Endothelial cell of umbilical vein (primary cell): ENCODE results near the gene TRPV6. TPM values are rescaled to one million over a fixed set of nuclear protein-coding genes. Genes with fewer than 3 reads are reported as not detected.

Experiments used
- BruUV-seq: library from RNA; stranded (reverse); fragments of 400-500 nt; replicated peaks from 2 replicates; lab custom pipeline; 2021; lab: Mats Ljungman, UMichigan
- CTCF ChIA-PET: fragments of 300-600, 350-600 bp; sonication (Branson Sonifier 250); formaldehyde crosslinking; loops from one replicate; lab custom pipeline; 2021; ENCODE audit warnings: antibody characterized with exemption, inconsistent platforms; lab: Charles Lee
- POLR2A ChIA-PET: fragments of 300-600, 350-600 bp; sonication (Branson Sonifier 250); formaldehyde crosslinking; loops from one replicate; lab custom pipeline; 2021; ENCODE audit warnings: antibody characterized with exemption, inconsistent platforms; lab: Charles Lee
- DNase-seq: peaks from one replicate; pipeline ENCODE4 v3.0.0-alpha.2; 2011; ENCODE audit warnings: low read depth, low spot score
- FAIRE-seq: peaks from 2 replicates; lab custom pipeline; 2011; peaks lifted over from hg19 to GRCh38; lab: Jason Lieb, UNC
- H2AFZ ChIP-seq: 2 replicates; pipeline ENCODE4 v1.6.0; 2012; ENCODE audit warnings: low read depth, low read length, control low read depth, inconsistent platforms
- H3K27ac ChIP-seq: 2 replicates; pipeline ENCODE4 v1.5.1; 2011; ENCODE audit warnings: low read depth, mild to moderate bottlenecking, control low read depth, low read length, moderate library complexity; ENCODE audit not compliant: insufficient read depth
- H3K27me3 ChIP-seq, 2 experiments: 2 replicates each; pipeline versions ENCODE4 v1.6.0 to v1.6.1; 2011; ENCODE audit warnings: low read length in 2 of 2, mixed read lengths in 1 of 2; ENCODE audit not compliant: control insufficient read depth in 2 of 2, insufficient read depth in 2 of 2
- H3K36me3 ChIP-seq, 2 experiments: 2 replicates in 1 of 2; 3 replicates in 1 of 2; pipeline ENCODE4 v1.5.1; 2011; ENCODE audit warnings: low read length in 2 of 2, mild to moderate bottlenecking in 1 of 2, moderate library complexity in 1 of 2; ENCODE audit not compliant: control insufficient read depth in 2 of 2, insufficient read depth in 2 of 2; ENCODE audit errors: extremely low read depth in 1 of 2
- H3K4me1 ChIP-seq: 3 replicates; pipeline ENCODE4 v1.5.1; 2011; ENCODE audit warnings: mild to moderate bottlenecking, low read length; ENCODE audit not compliant: control insufficient read depth, insufficient read depth; ENCODE audit errors: extremely low read depth
- H3K4me2 ChIP-seq: 2 replicates; pipeline ENCODE4 v1.6.1; 2011; ENCODE audit warnings: low read length, control low read depth, mixed read lengths; ENCODE audit not compliant: insufficient read depth
- H3K4me3 ChIP-seq, 3 experiments: fragments of 200-600 bp in 1 of 3; sonication (generic), shearing (Covaris generic) in 1 of 3; replicated peaks in 1 of 3; 2 replicates each; pipeline ENCODE4 v1.5.1; 2011 to 2016; ENCODE audit warnings: control low read depth in 3 of 3, low read length in 3 of 3, mild to moderate bottlenecking in 2 of 3, inconsistent platforms in 1 of 3, low read depth in 1 of 3, moderate library complexity in 1 of 3; ENCODE audit not compliant: insufficient read depth in 1 of 3
- H3K79me2 ChIP-seq: 2 replicates; pipeline ENCODE4 v1.6.0; 2012; ENCODE audit warnings: low read length, inconsistent platforms; ENCODE audit not compliant: control insufficient read depth, insufficient read depth
- H3K9ac ChIP-seq: replicated peaks from 2 replicates; pipeline ENCODE3; 2011; ENCODE audit warnings: low read length, control low read depth; ENCODE audit not compliant: insufficient read depth; ENCODE audit errors: extremely low read depth
- H3K9me1 ChIP-seq: replicated peaks from 3 replicates; pipeline ENCODE4 v1.6.0; 2011; ENCODE audit warnings: mild to moderate bottlenecking, low read length; ENCODE audit not compliant: control insufficient read depth, insufficient read depth; ENCODE audit errors: extremely low read depth
- H3K9me3 ChIP-seq: replicated peaks from 2 replicates; pipeline ENCODE4 v1.5.1; 2012; ENCODE audit warnings: low read length, inconsistent platforms; ENCODE audit not compliant: control insufficient read depth, insufficient read depth
- H4K20me1 ChIP-seq: replicated peaks from 2 replicates; pipeline ENCODE3; 2011; ENCODE audit warnings: mild to moderate bottlenecking, low read length; ENCODE audit not compliant: control insufficient read depth, insufficient read depth; ENCODE audit errors: extremely low read depth
- CTCF ChIP-seq, 2 donors: IDR thresholded peaks; 1 replicate in 1 of 2; 2 replicates in 1 of 2; pipeline ENCODE4 v1.5.1; 2011; ENCODE audit warnings: low read length in 2 of 2, mild to moderate bottlenecking in 2 of 2, moderate library complexity in 2 of 2, control low read depth in 1 of 2, inconsistent platforms in 1 of 2, low read depth in 1 of 2; ENCODE audit not compliant: insufficient read depth in 1 of 2; ENCODE audit errors: extremely low read depth in 1 of 2
- EZH2 ChIP-seq: IDR thresholded peaks from 2 replicates; pipeline ENCODE4 v1.6.1; 2012; ENCODE audit warnings: borderline replicate concordance, low read depth, mild to moderate bottlenecking, moderate library complexity, low read length, inconsistent platforms; ENCODE audit not compliant: severe bottlenecking
- FOS ChIP-seq: IDR thresholded peaks from 2 replicates; pipeline ENCODE4 v1.6.1; 2011; ENCODE audit warnings: mild to moderate bottlenecking, low read length, moderate library complexity, borderline replicate concordance; ENCODE audit not compliant: insufficient read depth
- GATA2 ChIP-seq: IDR thresholded peaks from 2 replicates; pipeline ENCODE4 v1.7.0; 2011; ENCODE audit warnings: low read depth, mild to moderate bottlenecking, moderate library complexity, mixed read lengths, low read length; ENCODE audit not compliant: insufficient read length, insufficient read depth
- JUN ChIP-seq: IDR thresholded peaks from 2 replicates; pipeline ENCODE4 v1.6.1; 2011; ENCODE audit warnings: borderline replicate concordance, low read depth; ENCODE audit not compliant: insufficient read length, insufficient read depth
- MYC ChIP-seq: IDR thresholded peaks from one replicate; pipeline ENCODE4 v1.6.1; 2011; ENCODE audit warnings: mild to moderate bottlenecking, low read depth, low read length
- POLR2A ChIP-seq: IDR thresholded peaks from 2 replicates; pipeline ENCODE4 v1.6.1; 2012; ENCODE audit warnings: low read depth, mild to moderate bottlenecking, control low read depth, low read length
- POLR2AphosphoS5 ChIP-seq: IDR thresholded peaks from 2 replicates; pipeline ENCODE4 v1.6.1; 2012; ENCODE audit warnings: low read depth, mild to moderate bottlenecking, control low read depth, low read length, moderate library complexity; ENCODE audit not compliant: insufficient read depth
- dilution Hi-C: fragments of 300-500 bp; cut with MboI; formaldehyde crosslinking; loops from one replicate; pipeline ENCODE4 v1.15.0; 2019; ENCODE audit warnings: low sequenced_read_pairs; ENCODE audit not compliant: extremely low pct_ligation_motif_present
- intact Hi-C: fragments of 100-400 bp; cut with micrococcal nuclease; formaldehyde crosslinking; loops from one replicate; pipeline ENCODE4 v1.10.0; 2022
- polyA plus RNA-seq, 4 experiments: library from polyadenylated mRNA; depleted of rRNA in 3 of 4; stranded (reverse) in 3 of 4; unstranded in 1 of 4; fragments of >200 nt; gene quantifications; 2 replicates each; pipeline versions ENCODE4 v1.2.1 to v1.2.3, GENCODE V29; 2011 to 2012; ENCODE audit warnings: missing spikeins in 1 of 4
- total RNA-seq: library from RNA; stranded (reverse); gene quantifications from 2 replicates; pipeline ENCODE4 v1.2.3, GENCODE V29; 2021
- TF ChIP-seq, protein P1 (sequence below): IDR thresholded peaks from 2 replicates; pipeline ENCODE4 v1.6.1; 2011; ENCODE audit not compliant: insufficient read depth, insufficient read length

The TRPV6 gene
- total and polyA plus RNA-seq, 2 donors (not counting 3 experiments of a cell fraction or from before 2014, with no cell fraction given): not detected

GRCh38 chr7:142908290-142908689, 22.7 kb upstream of the TRPV6 start:
- Histone ChIP-seq H3K4me3 (no peak overlapping the region), H3K9ac (no peak overlapping the region), H3K4me1 (no peaks in the 10 kb centered on the region), H3K27ac (no peak overlapping the region), H3K27me3 (no peaks in the 10 kb centered on the region), H3K9me1 (no peaks in the 10 kb centered on the region), H3K4me2 (no peak overlapping the region), H3K9me3 (no peaks in the 10 kb centered on the region), H4K20me1 (no peaks in the 10 kb centered on the region), H2AFZ (no peak overlapping the region), H3K36me3 (no peaks in the 10 kb centered on the region), H3K79me2 (no peaks in the 10 kb centered on the region)
- FAIRE-seq: no peak
- dilution Hi-C loops: no loop called here
- BruUV-seq: no TSS peak
- TF ChIP-seq GATA2 (no peak), CTCF (IDR thresholded peaks at IDR 0.05; ENCODE audit: extremely low read depth in 1 of 2, insufficient read depth in 1 of 2, low read depth in 1 of 2, low read length in 2 of 2) (no peak), JUN (no peak), MYC (no peak), POLR2A (no peak)
- TF ChIP-seq, protein P1, sequence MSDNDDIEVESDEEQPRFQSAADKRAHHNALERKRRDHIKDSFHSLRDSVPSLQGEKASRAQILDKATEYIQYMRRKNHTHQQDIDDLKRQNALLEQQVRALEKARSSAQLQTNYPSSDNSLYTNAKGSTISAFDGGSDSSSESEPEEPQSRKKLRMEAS: no peak
- POLR2A ChIA-PET: no interaction called here
- DNase-seq: no peak
- intact Hi-C loops: no loop called here
- CTCF ChIA-PET: no interaction called here

DNA sequence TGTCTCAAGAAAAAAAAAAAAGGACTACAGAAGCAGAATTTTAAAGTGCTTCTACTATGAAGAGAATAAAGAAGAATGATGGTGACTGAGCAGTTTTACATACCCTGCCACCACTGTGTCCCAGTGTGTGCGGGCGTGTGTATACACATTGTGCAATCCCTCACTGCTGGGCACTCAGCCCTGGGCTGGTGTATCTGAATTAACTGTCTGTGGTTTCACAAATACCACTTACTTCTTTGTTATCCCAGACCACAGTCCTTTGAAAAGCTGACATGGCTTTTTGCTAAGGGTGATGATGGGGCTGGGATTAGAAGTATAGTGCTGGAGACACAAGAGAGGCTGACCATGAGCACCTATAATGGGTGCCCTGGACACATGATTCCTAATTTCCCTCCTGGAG, 21.1 kb upstream of the TRPV6 start:
- no TSS peak for BruUV-seq
- H3K9ac ChIP-seq: no peak overlapping the region
- H3K4me3 ChIP-seq: no peak overlapping the region
- H3K4me1 ChIP-seq: no peaks in the 10 kb centered on the region
- H3K36me3 ChIP-seq: no peaks in the 10 kb centered on the region
- no peak overlapping the region for H3K27ac ChIP-seq
- ChIA-PET CTCF (no interaction called here), POLR2A (no interaction called here)
- no peak for TF ChIP-seq FOS
- TF ChIP-seq MYC: no peak
- no peak for TF ChIP-seq POLR2A
- TF ChIP-seq JUN: no peak
- no peak for TF ChIP-seq POLR2AphosphoS5
- TF ChIP-seq, protein P1: no peak
- no peak for TF ChIP-seq CTCF (IDR thresholded peaks at IDR 0.05; ENCODE audit: extremely low read depth in 1 of 2, insufficient read depth in 1 of 2, low read depth in 1 of 2, low read length in 2 of 2)
- no peak for TF ChIP-seq EZH2
- TF ChIP-seq GATA2: no peak
- H3K4me2 ChIP-seq: no peak overlapping the region
- no peak for DNase-seq
- dilution Hi-C loops: no loop called here
- intact Hi-C loops: no loop called here
- no peak for FAIRE-seq
- no peaks in the 10 kb centered on the region for H3K9me1 ChIP-seq
- H3K27me3 ChIP-seq: no peaks in the 10 kb centered on the region
- no peaks in the 10 kb centered on the region for H3K79me2 ChIP-seq
- no peaks in the 10 kb centered on the region for H3K9me3 ChIP-seq
- H4K20me1 ChIP-seq: no peaks in the 10 kb centered on the region
- no peak overlapping the region for H2AFZ ChIP-seq
